ENCODE data around the gene PLPP6.
"Not testable (repeated sequence)": the region's sequence is repeated elsewhere in the genome, so short reads cannot be mapped to it uniquely, and the experiment has no call there.

The PLPP6 gene
- total RNA-seq: 6.9 to 25.2 (median 23.0) reads per million in 3 experiments

DNA sequence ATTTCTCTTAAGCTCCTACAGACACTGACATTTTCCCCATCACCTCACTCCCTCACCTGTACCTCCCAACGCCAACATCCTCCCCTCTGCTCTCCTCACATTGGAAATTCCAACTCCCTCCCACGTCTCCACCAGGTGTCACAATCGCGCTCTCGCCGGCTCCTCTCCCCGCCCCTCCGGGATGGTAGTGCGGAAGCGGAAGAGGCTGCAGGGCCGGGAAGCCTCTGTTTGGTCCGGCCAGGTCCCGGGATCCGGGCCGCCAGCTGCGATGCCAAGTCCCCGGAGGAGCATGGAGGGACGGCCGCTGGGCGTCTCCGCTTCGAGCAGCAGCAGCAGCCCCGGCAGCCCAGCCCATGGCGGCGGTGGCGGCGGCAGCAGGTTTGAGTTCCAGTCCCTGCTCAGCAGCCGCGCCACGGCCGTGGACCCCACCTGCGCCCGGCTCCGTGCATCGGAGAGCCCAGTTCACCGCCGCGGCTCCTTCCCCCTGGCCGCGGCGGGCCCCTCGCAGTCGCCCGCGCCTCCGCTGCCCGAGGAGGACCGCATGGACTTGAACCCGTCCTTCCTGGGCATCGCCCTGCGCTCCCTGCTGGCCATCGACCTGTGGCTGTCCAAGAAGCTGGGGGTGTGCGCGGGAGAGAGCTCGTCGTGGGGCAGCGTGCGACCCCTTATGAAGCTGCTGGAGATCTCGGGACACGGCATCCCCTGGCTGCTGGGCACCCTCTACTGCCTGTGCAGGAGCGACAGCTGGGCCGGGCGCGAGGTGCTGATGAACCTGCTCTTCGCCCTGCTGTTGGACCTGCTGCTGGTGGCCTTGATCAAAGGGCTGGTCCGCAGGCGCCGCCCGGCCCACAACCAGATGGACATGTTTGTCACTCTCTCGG, at the start of gene PLPP6:
PLPP6 (plus strand) TSS at position 187 of the 881 bp plus-strand sequence; CDS start at position 269, 82 bp downstream.
- DNase-seq: peak; percentile 75

DNA sequence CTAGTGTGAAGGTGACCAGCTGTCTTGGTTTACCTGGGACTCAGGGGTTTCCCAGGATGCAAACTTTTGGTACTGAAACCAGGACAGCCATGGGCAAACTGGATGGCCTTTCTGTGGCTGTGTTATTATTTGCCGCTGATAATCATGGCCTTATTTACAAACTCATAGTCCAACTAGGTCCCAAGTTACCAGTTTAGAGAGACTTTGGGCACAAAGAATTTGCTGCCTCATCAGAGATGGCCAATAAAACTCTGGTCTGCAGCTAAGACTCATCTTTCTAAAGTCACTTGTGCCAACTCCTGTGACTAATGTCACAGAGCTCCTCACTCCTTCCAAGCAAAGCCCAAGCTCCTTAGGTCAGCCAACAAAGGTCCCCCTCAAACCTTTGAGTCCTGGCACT, 47.5 kb upstream of the PLPP6 start:
- DNase-seq: no peak

DNA sequence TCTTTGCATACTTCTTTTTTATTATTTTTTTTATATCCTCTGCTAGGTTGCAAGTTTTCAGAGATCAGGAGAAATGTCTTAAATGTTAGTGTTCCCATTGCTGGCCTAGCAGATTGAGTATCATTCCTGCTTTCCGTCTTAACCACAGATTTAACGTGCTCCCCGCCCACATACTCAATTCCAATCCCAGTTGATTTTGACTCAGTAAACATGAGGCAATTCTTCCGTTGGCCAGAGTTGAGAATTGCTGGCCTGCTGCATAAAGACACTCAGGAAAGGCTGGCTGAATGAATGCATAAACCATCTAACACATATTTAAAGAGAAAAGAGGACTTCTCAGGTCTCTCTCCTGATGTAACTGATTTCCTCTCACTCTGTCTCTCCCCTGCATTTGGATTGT, 46.8 kb upstream of the PLPP6 start:
- no peak for DNase-seq

GRCh38 chr9:4615778-4616177, 46.3 kb upstream of the PLPP6 start:
- DNase-seq: no peak

GRCh38 chr9:4617752-4618151, 44.3 kb upstream of the PLPP6 start:
- no peak for DNase-seq

- DNase-seq: no peak
These were observed 43.4 kb upstream of the PLPP6 start for GRCh38 chr9:4618700-4619099.

DNA sequence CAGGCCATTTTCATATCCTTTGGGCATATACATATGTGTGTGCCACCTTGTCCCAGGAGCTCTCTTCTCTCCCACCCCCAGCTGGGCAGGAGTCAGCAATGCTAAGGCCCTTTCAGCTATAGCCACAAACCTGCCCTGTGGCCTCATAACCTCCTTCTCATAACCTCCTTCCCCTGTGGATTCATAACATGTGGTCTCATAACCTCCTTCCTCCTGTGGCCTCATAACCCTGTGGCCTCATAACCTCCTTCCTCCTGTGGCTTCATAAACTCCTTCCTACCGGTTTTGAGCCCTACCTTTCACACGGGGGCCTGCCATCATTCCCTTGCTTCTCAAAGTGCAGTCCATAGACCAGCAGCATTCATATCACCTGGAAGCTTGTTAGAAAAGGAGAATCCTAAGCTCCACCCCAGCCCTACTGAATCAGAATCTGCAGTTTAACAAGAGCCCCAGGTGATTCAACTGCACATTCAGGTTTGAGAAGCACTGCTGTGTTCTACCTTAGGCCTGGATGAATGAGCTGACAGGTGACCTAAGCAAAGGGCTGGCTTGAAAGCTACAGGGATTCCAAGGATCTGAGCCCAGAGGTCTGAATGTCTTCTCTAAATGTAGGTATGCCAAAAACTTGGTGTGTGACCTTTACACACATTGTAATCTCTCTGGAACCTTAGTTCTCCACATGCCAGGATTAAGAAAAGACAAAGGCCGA, 41.9 kb upstream of the PLPP6 start:
- DNase-seq: peak; percentile 15

- DNase-seq: no peak
These were observed 41.1 kb upstream of the PLPP6 start for GRCh38 chr9:4620881-4621555.

GRCh38 chr9:4622016-4622415, 40.1 kb upstream of the PLPP6 start:
- no peak for DNase-seq

- no peak for DNase-seq
These were observed 31.3 kb upstream of the PLPP6 start for GRCh38 chr9:4630836-4631235.

- no peak for DNase-seq
These were observed 23.1 kb upstream of the PLPP6 start for GRCh38 chr9:4638968-4639367.

DNA sequence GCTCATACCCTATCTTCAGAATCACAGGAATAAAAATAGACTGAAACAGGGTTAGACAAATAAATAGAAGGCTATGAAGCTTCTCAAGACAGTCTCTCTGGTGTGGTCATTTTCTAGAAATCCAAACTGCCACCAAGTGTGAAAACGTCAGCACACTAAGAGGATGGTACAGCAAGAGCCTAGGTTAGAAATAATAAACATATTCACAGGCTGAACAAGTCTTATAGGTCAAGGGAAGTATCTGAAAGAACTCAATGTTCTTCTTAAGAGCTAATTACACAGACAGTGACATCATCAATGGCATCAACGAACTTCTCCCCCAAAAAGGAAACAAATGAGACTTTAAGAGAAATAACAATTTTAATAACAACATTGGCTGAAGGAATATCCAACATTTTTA, 22.7 kb upstream of the PLPP6 start:
- no peak for DNase-seq

DNA sequence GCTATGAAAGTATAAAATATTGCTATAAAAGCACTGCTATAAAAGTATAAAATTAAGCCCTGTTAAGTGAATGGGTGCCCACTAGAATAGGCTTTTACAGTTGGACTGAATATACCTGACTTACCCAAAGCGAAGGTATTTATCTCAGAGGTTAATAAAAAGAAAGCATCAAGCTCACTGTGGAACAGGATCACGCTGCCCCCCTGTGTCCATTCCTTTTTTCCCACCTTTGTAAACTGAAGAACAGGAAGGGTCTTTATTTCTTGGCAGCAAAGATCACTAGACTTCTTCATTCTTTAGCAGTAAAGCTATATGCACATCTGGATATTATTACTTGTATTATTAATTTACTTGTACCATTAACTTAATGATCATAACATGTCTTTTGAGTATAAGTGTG, 22.1 kb upstream of the PLPP6 start:
- DNase-seq: peak; percentile 42

GRCh38 chr9:4642351-4642750, 19.7 kb upstream of the PLPP6 start:
- DNase-seq: no peak

DNA sequence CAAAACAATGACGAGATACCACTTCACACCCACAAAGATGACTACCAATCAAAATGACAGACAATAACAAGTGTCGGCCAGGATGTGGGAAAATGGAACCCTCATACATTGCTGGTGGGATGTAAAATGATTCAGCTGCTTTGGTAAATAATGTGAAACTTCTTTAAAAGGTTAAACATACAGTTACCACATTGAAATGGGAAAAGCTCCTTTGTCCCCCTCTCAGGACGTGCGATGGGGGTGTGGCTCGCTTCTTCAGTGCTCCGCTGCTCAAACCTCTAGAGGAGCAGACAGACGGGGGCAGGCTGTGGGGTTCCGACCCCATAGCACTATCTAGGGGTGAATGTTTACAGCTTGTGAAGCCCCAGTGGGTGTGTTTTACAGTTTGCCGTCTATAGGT, 8.0 kb upstream of the PLPP6 start:
- DNase-seq: no peak

GRCh38 chr9:4654538-4654937, 7.6 kb upstream of the PLPP6 start:
- DNase-seq: no peak

GRCh38 chr9:4656196-4656595, 5.9 kb upstream of the PLPP6 start:
- not testable (repeated sequence) for DNase-seq

- DNase-seq: no peak
These were observed 5.5 kb upstream of the PLPP6 start for GRCh38 chr9:4656621-4657020.

DNA sequence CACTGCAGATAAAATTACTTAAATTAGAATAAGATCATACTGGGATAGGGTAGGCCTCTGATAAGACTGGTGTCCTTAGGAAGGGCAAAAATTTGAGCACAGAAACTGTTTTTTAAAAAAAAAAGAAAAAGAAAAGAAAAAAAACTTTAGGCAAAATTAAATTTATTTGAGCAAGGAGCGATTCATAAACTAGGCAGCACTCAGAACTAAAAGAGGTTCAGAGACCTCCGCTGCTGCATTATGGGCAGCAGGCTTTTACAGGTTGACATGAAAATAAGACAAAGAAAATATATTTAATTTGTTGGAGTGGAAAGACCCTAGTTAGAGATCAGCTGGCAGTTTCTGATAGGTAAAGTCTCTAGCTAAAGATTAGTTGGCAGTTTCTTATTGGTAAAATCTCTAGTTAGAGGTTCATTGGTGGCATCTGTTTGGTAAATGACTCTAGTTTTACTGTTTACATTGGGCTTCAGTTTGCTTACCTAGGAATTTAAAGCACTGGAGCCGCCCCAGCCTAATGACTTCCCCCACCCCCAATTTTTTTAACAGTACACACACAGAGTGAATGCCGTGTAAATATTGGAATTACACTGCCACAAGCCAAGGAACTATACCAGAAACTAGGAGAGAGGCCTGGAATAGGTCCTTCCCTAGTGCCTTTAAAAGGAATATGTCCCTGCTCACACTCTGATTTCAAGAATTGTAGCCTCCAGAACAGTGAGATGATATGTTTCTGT, 4.5 kb upstream of the PLPP6 start:
- no peak for DNase-seq

DNA sequence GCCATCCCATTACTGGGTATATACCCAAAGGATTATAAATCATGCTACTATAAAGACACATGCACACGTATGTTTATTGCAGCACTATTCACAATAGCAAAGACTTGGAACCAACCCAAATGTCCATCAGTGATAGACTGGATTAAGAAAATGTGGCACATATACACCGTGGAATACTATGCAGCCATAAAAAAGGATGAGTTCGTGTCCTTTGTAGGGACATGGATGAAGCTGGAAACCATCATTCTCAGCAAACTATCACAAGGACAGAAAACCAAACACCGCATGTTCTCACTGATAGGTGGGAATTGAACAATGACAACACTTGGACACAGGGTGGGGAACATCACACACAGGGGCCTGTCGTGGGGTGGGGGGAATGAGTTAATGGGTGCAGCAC, 1.4 kb upstream of the PLPP6 start:
- DNase-seq: not testable (repeated sequence)

- no peak for DNase-seq
These were observed 929 bp upstream of the PLPP6 start for GRCh38 chr9:4661165-4661564.

- no peak for DNase-seq
These were observed 483 bp upstream of the PLPP6 start for GRCh38 chr9:4661611-4662010.

Data from central memory CD4-positive, alpha-beta T cell (primary cell).